NCI-H2171 (cell line): Measurements from ENCODE around the gene PYROXD2.
A peak's percentile ranks its signal among the peaks of the same experiment; 100 is the strongest.
"Not testable (repeated sequence)": the region's sequence is repeated elsewhere in the genome, so short reads cannot be mapped to it uniquely, and the experiment has no call there.

Source experiments
- DNase-seq: peaks from one replicate; lab custom pipeline; 2025; lab: John Stamatoyannopoulos, UW

PYROXD2 gene

DNA sequence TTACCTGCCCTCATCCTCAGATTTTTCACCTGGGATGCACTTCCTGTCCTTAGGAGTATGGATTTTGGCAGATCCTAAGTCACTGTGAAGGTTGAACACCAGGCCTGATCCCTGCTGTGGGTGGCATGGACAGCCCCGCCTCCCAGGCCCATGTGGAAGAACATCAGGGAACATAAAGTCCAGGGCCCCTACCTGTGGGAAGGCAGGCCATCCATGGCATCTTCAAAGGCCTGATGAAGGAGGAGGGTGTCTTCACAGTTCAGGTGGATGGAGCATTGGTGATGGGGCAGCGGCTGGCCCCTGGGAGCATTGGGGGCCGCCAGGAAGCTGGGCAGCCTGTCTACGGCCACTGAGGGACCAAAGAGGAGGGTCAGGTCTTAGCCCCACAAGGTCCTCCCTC lies 24.6 kb downstream of the PYROXD2 start:
- no peak for DNase-seq

DNA sequence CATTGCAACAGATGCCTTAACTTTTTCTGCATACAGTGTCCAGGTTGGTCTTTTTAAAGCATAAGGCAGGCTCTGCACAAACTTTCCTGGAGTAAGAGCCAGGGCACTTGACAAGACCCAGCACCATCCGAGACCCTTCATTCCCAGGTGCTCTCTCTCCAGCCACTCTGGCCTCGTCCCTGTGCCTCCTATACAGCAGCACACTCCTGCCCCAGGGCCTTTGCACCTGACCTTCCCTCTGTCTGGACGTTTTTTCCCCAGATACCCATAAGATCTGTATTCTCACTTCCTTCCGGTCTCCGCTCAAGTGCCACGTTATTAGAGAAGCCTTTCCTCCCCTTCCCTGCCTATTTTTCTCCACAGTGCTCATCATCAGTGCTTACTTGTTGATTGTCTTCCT lies 25.6 kb downstream of the PYROXD2 start:
- DNase-seq = no peak

- no peak for DNase-seq
These were observed 26.8 kb downstream of the PYROXD2 start for GRCh38 chr10:98388101-98388655.

DNA sequence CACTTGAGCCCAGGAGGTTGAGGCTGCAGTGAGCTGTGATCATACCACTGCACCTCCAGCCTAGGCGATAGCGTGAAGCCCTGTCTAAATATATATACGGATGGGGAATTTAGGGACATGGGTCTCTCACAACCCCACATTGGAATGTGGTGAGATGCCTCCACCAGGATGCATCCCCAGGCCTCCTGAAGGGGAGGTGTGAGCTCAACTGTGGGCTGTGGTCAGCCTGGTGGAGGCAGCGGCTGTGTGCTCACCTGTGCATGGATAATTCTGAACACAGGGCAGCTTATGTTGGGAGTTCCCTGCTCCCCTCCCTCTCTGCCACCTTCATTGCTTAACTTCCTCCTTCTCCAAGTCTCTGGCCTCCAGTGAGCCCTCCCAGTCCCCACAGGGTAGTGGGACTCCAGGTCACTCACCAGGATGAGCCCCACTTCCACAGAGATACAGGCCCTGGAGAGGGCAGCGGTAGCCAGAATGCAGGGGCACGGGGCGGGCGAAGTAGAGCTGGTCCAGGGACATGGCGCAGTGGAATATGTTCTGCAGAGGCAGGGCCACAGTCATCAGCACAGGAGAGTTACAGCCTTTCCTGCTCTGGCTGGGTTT lies 30.4 kb downstream of the PYROXD2 start:
- DNase-seq = no peak

DNA sequence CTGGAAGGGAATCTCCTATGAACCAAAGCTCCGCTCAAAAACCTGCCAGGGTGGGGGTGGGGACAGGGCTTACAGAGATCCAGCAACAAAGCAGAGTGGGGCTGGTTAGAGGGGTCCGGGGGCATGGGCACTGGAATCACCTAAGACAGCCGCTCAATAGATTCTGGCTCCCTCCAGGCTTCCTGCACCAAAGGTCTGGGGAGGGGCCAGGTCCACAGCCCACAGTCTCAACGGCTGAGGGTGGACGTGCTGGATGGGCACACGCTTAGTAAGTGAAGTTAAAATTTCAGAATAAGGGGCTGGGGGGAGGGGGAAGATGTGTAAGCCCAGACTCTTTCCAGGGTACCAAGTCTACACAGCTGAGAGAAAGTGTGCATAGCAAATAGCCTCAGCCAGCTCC lies 31.1 kb downstream of the PYROXD2 start:
- no peak for DNase-seq

DNA sequence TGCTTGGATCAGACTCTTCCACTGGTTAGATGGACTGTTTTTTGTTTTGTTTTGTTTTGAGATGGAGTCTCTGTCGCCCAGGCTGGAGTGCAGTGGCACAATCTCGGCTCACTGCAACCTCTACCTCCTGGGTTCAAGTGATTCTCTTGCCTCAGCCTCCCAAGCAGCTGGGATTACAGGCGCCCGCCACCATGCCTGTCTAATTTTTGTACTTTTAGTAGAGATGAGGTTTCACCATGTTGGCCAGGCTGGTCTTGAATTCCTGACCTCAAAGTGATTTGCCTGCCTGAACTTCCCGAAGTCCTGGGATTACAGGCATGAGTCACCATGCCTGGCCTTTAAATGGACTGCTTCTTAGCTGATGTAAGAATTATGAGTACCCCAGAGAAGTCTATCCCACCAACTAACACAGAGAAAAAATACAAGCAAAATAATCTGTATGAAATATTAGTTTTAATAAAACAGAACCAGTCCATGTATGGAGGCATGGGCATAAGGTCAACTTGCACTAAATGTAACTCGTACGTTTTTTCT lies 31.8 kb downstream of the PYROXD2 start:
- DNase-seq = not testable (repeated sequence)

GRCh38 chr10:98382691-98383101 lies 32.3 kb downstream of the PYROXD2 start:
- DNase-seq = no peak

GRCh38 chr10:98380493-98381339 lies 34.3 kb downstream of the PYROXD2 start:
- DNase-seq = no peak

- no peak for DNase-seq
These were observed 36.3 kb downstream of the PYROXD2 start for GRCh38 chr10:98378722-98379121.

GRCh38 chr10:98377536-98377935 lies 37.4 kb downstream of the PYROXD2 start:
- no peak for DNase-seq

DNA sequence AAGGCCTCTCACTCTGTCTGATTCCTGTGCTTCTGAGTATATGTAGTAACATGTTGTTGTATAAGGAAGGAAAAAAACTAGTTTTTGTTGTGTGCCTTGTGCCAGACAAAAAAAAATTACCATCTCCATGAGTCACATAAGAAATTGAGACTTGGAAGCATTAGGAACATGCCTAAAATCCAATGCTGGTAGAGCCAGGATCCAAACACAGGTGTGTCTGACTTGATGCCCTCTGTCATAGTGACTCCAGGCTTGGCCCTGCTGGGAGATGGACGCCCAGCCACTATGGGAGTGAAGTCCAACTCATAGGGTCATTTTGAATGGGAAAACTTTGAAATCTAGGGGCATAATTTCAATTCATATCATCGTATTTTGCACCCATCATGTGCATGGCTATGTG lies 38.0 kb downstream of the PYROXD2 start:
- no peak for DNase-seq

- peak; percentile 54 for DNase-seq
These were observed 38.5 kb downstream of the PYROXD2 start for GRCh38 chr10:98376485-98376884.

- no peak for DNase-seq
These were observed 40.6 kb downstream of the PYROXD2 start for GRCh38 chr10:98374217-98374985.

GRCh38 chr10:98373260-98374040 lies 41.5 kb downstream of the PYROXD2 start:
- no peak for DNase-seq

DNA sequence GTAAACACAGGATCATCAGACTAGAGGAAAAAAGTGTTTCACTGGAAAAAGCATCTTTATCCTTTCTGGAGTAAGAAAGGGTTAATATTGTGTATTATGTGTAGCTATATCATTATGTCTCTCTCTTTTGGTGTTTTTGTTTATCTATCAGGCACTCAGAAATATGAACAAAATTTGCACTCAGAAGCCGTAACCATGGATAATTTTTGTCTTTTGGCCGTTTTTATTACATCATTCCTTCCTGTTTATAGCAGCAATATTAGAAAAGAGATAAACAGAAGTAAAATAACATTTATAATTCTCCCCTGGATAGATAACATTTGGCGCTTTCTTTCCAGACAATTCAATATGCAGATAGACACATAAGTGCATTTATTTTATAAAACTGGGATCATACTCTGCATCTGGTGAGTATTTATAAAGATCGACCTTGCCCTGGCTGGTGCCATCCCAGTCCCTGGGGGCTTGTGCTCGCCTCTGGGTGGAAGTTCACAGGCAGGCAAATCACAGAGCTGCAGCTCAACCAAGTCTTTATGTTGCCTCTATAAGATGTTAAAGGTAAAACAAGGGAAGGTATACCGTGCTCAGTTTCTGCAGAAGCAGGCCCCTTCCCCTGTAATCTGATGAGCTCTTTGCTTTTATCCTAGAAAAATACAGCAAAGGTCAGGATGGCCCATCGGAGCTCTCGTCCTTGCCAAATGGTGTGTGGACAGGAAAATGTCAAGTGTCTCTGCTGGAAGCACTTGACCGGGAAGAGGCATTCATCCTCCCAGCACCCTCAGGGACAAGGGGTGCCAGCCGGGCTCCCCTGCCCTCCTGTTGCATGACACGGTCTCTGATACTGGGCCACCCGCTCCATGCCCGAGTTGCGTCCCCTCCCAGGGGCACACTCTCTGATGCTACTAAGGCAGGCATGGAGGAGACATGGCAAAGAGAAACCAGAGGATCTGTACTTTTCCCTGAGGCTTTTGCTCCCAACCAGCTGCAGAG lies 43.9 kb downstream of the PYROXD2 start:
- DNase-seq = no peak

DNA sequence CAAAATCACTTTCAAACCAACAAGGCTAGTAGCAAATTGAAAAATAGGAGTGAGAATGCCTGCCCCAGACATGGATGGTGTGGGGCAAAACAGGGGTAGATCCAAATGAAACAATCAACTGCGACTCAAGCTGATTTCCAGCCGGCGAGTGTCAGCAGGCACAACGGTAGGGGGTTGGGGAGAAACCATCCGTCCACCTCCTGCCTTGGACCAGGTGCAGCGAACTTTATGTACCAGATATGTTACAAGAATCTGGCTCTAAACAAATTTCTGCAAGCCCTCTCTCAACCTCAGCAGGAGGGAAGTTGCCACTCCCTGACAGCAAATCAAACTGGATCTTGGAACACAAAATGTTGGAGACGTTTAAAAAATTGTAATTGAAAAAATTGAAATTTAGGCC lies 45.2 kb downstream of the PYROXD2 start:
- DNase-seq = no peak

DNA sequence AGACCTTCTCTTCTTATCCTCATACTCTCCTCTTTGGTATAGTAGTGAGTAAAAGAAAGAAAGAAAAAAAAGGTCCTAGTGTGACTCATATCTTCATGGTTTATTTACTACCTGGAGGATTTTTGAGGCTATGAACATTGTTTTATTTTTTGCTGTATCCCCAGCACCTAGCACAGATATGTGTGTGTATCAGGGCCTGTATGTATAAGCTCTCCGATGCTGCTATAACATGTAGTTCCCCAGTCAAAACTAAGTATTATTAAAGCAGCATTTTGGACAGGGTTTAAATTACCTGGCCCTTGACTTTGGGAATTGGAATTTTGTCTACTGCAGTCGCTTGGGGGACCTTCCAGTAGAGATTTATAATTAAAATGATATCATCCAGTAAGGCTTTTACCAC lies 46.3 kb downstream of the PYROXD2 start:
- no peak for DNase-seq

GRCh38 chr10:98367604-98368451 lies 47.2 kb downstream of the PYROXD2 start:
- no peak for DNase-seq

GRCh38 chr10:98366062-98366530 lies 48.9 kb downstream of the PYROXD2 start:
- DNase-seq = no peak
